ENCODE results near the gene MYRF.

Gene MYRF

DNA sequence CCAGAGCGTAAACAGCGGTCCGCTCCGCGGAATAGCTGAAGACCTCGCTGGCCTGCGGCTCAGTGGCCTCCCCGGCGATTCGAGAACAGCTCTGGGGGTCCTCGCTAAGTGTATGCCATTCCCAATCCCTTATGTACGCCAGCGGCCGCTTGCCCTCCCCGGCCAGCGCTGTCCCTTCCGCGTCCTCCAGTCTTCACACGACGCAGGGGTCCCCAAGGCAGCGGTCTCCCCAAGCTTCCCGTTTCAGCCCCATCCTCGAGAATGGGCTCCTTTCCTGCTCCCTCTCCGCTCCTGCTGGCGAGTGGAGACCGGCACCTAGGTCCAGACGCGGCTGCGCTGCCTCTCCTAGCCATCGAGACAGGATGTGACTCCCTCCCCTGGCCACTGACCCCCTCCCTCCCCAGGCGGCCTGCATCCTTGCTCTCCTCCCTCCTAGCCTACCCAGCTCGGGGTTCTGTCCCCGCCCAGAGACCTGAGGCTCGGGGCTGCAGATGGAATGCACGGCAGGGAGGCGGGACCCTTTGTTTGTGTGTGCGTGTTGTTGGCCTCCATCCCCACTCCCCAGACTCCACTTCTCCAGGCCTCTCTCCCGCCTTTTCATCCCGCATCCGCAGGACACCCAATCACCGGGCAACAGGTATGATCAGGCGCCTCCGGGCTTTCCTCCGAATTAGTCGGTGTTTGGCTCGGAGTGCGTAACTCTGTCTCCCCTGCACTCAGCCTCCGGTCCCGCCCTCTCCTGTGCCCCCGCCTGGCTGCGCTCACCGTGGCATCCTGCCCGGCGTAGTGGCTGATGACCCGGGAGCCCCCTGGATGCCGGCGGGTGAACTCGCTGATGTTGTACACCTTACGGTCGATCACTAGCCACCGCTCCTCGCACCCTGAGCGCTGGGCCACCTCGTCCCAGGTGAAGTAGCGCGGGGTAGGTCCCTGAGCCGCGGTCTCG lies 63.6 kb downstream of the MYRF start (continued):
- TF ChIP-seq PRDM4 (tag by site-specific recombination; IDR thresholded peaks at IDR 0.05) (no peak), ZNF174 (tag by site-specific recombination; IDR thresholded peaks at IDR 0.05) (no peak), GFI1B (tag by site-specific recombination; IDR thresholded peaks at IDR 0.05) (no peak), KLF16 (tag by site-specific recombination; IDR thresholded peaks at IDR 0.05) (peak; percentile 45; the same call in 1 of the 2 replicates), ZNF704 (tag by site-specific recombination; IDR thresholded peaks at IDR 0.05) (no peak), ZNF747 (tag by site-specific recombination; IDR thresholded peaks at IDR 0.05) (no peak), ZNF121 (tag by site-specific recombination; IDR thresholded peaks at IDR 0.05) (no peak), BCL11A (tag by site-specific recombination; IDR thresholded peaks at IDR 0.05; ENCODE audit: low read depth) (no peak), ZNF571 (tag by site-specific recombination; IDR thresholded peaks at IDR 0.05) (no peak), ZNF645 (tag by site-specific recombination; IDR thresholded peaks at IDR 0.05) (no peak), ZNF175 (tag by site-specific recombination; IDR thresholded peaks at IDR 0.05) (no peak), ZNF335 (tag by site-specific recombination; conservative IDR thresholded peaks at IDR 0.05) (peak; percentile 85), ZNF26 (tag by site-specific recombination; IDR thresholded peaks at IDR 0.05) (no peak), ZNF660 (tag by site-specific recombination; IDR thresholded peaks at IDR 0.05) (no peak), ZNF169 (tag by site-specific recombination; IDR thresholded peaks at IDR 0.05) (no peak)
- TF ChIP-seq, protein P1, sequence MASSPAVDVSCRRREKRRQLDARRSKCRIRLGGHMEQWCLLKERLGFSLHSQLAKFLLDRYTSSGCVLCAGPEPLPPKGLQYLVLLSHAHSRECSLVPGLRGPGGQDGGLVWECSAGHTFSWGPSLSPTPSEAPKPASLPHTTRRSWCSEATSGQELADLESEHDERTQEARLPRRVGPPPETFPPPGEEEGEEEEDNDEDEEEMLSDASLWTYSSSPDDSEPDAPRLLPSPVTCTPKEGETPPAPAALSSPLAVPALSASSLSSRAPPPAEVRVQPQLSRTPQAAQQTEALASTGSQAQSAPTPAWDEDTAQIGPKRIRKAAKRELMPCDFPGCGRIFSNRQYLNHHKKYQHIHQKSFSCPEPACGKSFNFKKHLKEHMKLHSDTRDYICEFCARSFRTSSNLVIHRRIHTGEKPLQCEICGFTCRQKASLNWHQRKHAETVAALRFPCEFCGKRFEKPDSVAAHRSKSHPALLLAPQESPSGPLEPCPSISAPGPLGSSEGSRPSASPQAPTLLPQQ (tag by site-specific recombination; IDR thresholded peaks at IDR 0.05) = peak; percentile 34; the same call in 1 of the 2 replicates

GRCh38 chr11:61816736-61817455 lies 64.5 kb downstream of the MYRF start, which contains the start of gene FADS1:
TSS of gene FADS1 (minus strand) at chr11:61817003. CDS start at chr11:61816929, 74 bp downstream.
- Histone ChIP-seq H3K36me3 (ENCODE audit: control insufficient read depth in 2 of 2, insufficient read depth in 1 of 2, low read length in 2 of 2) (peaks cover 0 to 11% of the 10 kb centered on the region in 2 experiments; a peak in 1 of 3 replicates), H3K4me3 (ENCODE audit: low read depth, low read length) (peak within 1 kb of the TSS; percentile 64), H3K9me3 (ENCODE audit: control insufficient read depth, insufficient read depth, low read depth, low read length) (no peaks in the 10 kb centered on the region), H3K27ac (ENCODE audit: extremely low read depth, low read depth, low read length) (peak within 1 kb of the TSS; percentile 76), H3K4me1 (ENCODE audit: control insufficient read depth, insufficient read depth, low read length) (no peaks in the 10 kb centered on the region)
- ChIA-PET CTCF (interaction anchor here (0.7 to 6.0 kb wide), 6 partner anchors 11 to 347 kb away, joined by 3 to 40 read pairs (median 4); partner anchors contain the start of gene FADS2), POLR2A (interaction anchor here (1.0 to 4.8 kb wide), 4 partner anchors 10 to 25 kb away, joined by 6 to 55 read pairs (median 28); partner anchors contain the start of genes FADS2, FEN1 and TMEM258)
- TF ChIP-seq ZNF830 (tag by site-specific recombination; IDR thresholded peaks at IDR 0.05; ENCODE audit: low read depth) = no peak
- TF ChIP-seq OVOL3 (tag by site-specific recombination; IDR thresholded peaks at IDR 0.05) = no peak
- no peak for TF ChIP-seq ZNF248 (tag by site-specific recombination; IDR thresholded peaks at IDR 0.05)
- TF ChIP-seq GLI2 (tag by site-specific recombination; IDR thresholded peaks at IDR 0.05; ENCODE audit: borderline replicate concordance, low read depth) = no peak
- TF ChIP-seq, protein P2, sequence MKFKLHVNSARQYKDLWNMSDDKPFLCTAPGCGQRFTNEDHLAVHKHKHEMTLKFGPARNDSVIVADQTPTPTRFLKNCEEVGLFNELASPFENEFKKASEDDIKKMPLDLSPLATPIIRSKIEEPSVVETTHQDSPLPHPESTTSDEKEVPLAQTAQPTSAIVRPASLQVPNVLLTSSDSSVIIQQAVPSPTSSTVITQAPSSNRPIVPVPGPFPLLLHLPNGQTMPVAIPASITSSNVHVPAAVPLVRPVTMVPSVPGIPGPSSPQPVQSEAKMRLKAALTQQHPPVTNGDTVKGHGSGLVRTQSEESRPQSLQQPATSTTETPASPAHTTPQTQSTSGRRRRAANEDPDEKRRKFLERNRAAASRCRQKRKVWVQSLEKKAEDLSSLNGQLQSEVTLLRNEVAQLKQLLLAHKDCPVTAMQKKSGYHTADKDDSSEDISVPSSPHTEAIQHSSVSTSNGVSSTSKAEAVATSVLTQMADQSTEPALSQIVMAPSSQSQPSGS (tag by site-specific recombination; IDR thresholded peaks at IDR 0.05; ENCODE audit: low read depth) = peak; percentile 41
- no peak for TF ChIP-seq ZNF701 (tag by site-specific recombination; IDR thresholded peaks at IDR 0.05)
- TF ChIP-seq WT1 (tag by site-specific recombination; IDR thresholded peaks at IDR 0.05) = no peak
- no peak for TF ChIP-seq ZNF37A (tag by site-specific recombination; IDR thresholded peaks at IDR 0.05)
- TF ChIP-seq ZNF404 (tag by site-specific recombination; IDR thresholded peaks at IDR 0.05) = no peak
- no peak for TF ChIP-seq ZNF529 (tag by site-specific recombination; IDR thresholded peaks at IDR 0.05; ENCODE audit: insufficient replicate concordance)
